ENCODE results near the gene TNIK.

GRCh38 chr3:171420667-171421066, 39.5 kb downstream of the TNIK start:
- TF ChIP-seq POLR2AphosphoS5 (IDR thresholded peaks at IDR 0.05; ENCODE audit: low read depth, low read length) (no peak), POLR2A (IDR thresholded peaks at IDR 0.05; ENCODE audit: low read depth, low read length) (no peak)

All from GM12892 (cell line).